Ovary (tissue), 9 donors: Measurements from ENCODE around the gene ALK. TPM values are rescaled to one million over a fixed set of nuclear protein-coding genes. Genes with fewer than 3 reads are reported as not detected.

Source experiments
- DNase-seq, 5 donors: peaks; one replicate each; pipeline ENCODE4 v3.0.0-alpha.2; 2019 to 2020
- H3K27ac ChIP-seq, 2 donors: fragments of 200-600 bp; one replicate each; pipeline versions ENCODE4 v1.5.1 to v1.8.0; 2019 to 2022
- H3K27me3 ChIP-seq: fragments of 200-600 bp; one replicate; pipeline ENCODE4 v1.8.0; 2022
- H3K36me3 ChIP-seq: fragments of 200-600 bp; sonication (generic); one replicate; pipeline ENCODE4 v1.5.1; 2019
- H3K4me1 ChIP-seq: one replicate; pipeline ENCODE4 v1.8.1; 2013; ENCODE audit warnings: mild to moderate bottlenecking, moderate library complexity; ENCODE audit not compliant: insufficient read depth
- H3K4me3 ChIP-seq: fragments of 200-600 bp; sonication (generic); one replicate; pipeline ENCODE4 v1.5.1; 2017
- H3K9me3 ChIP-seq, 2 donors: fragments of 200-600 bp in 1 of 2; sonication (generic) in 1 of 2; one replicate each; pipeline versions ENCODE4 v1.5.1 to v1.8.1; 2013 to 2019; ENCODE audit warnings: mild to moderate bottlenecking in 1 of 2, moderate library complexity in 1 of 2
- CTCF ChIP-seq, 3 donors: fragments of 450-650 bp in 2 of 3; fragments of 200-600 bp in 1 of 3; IDR thresholded peaks; one replicate each; pipeline versions ENCODE4 v1.5.1 to v1.8.0; 2016 to 2022; ENCODE audit warnings: antibody characterized with exemption in 3 of 3, mild to moderate bottlenecking in 1 of 3
- EP300 ChIP-seq: sonication (generic); formaldehyde crosslinking; IDR thresholded peaks from one replicate; pipeline ENCODE4 v1.6.1; 2017; ENCODE audit warnings: antibody characterized with exemption
- POLR2A ChIP-seq: fragments of 450-650 bp; IDR thresholded peaks from one replicate; pipeline ENCODE4 v1.6.1; 2017; ENCODE audit warnings: antibody characterized with exemption, mild to moderate bottlenecking, moderate library complexity
- WGBS, 3 donors: extraction: QIAGEN DNeasy Blood & Tissue Kit in 1 of 3; methylation state at CpG; one replicate each; pipeline versions ENCODE4 v1.1.5 to v1.1.7; 2013 to 2017; 5-methylcytosine and 5-hydroxymethylcytosine counted together
- intact Hi-C, 4 donors: fragments of 100-400 bp; cut with DNase I; formaldehyde crosslinking; loops; one replicate each; pipeline versions ENCODE4 v1.11.0 to v1.15.1; 2022 to 2023
- polyA plus RNA-seq, 2 donors: library from polyadenylated mRNA; stranded (reverse); fragments of 200-250 nt in 1 of 2; fragments of 350-450 nt in 1 of 2; fragmentation: Illumina TruSeq in 1 of 2; extraction: RNeasy Lipid Tissue Mini Kit (QIAGEN cat#74804) in 1 of 2; gene quantifications; one replicate each; pipeline ENCODE4 v1.2.3, GENCODE V29; 2013 to 2014
- total RNA-seq, 7 donors: library from RNA; depleted of rRNA in 2 of 7; stranded (reverse); fragments of >200 nt in 2 of 7; fragmentation: NEBNext Ultra II Directional in 3 of 7; extraction: Animal tissue kit (Norgen Biotek cat#: 25700) in 3 of 7; gene quantifications; one replicate each; pipeline versions ENCODE4 v1.1.0 to v1.2.4, GENCODE V29; 2016 to 2023
- donor health status: DM: no; HTN: no; CAD: no; lungs with moderate emphysema.
- donor health status: DM: no; HTN: no; CAD: no.
- donor health status: Bipolar disorder and iron deficiency.
- donor health status: DM: yes; HTN: yes; CAD: no.
- donor health status: DM: no; HTN: no; CAD: no.
- donor health status: DM: yes; HTN: yes; CAD: no.

The ALK gene
- total and polyA plus RNA-seq, 9 donors = 0.05 to 1.7 (median 0.23) TPM; not detected in 1

GRCh38 chr2:29591600-29591999 lies 329.8 kb downstream of the ALK start:
- H3K9me3 ChIP-seq = no peaks in the 10 kb centered on the region
- H3K36me3 ChIP-seq = no peaks in the 10 kb centered on the region
- no peak overlapping the region for H3K27ac ChIP-seq
- intact Hi-C loops = no loop called here
- H3K4me3 ChIP-seq = no peak overlapping the region
- H3K4me1 ChIP-seq = no peaks in the 10 kb centered on the region
- TF ChIP-seq EP300 (no peak), POLR2A (no peak), CTCF (IDR thresholded peaks at IDR 0.05) (no peak)
- DNase-seq = no peak
- WGBS, 3 donors = 85 to 93% (median 91%) methylated on average over 10 of the region's 10 CpGs
- no peaks in the 10 kb centered on the region for H3K27me3 ChIP-seq

- no peaks in the 10 kb centered on the region for H3K36me3 ChIP-seq
- TF ChIP-seq CTCF (IDR thresholded peaks at IDR 0.05) = no peak
- TF ChIP-seq POLR2A = no peak
- TF ChIP-seq EP300 = no peak
- intact Hi-C loops = no loop called here
Observed at GRCh38 chr2:29590211-29590610, 331.2 kb downstream of the ALK start.

GRCh38 chr2:29589440-29590103 lies 331.8 kb downstream of the ALK start:
- Histone ChIP-seq H3K9me3 (no peaks in the 10 kb centered on the region), H3K27ac (no peak overlapping the region), H3K36me3 (no peaks in the 10 kb centered on the region), H3K27me3 (no peaks in the 10 kb centered on the region), H3K4me3 (no peak overlapping the region), H3K4me1 (no peaks in the 10 kb centered on the region)
- TF ChIP-seq EP300 = no peak
- TF ChIP-seq POLR2A = no peak
- TF ChIP-seq CTCF (IDR thresholded peaks at IDR 0.05) = no peak
- intact Hi-C loops = no loop called here
- DNase-seq = no peak
- WGBS, 3 donors = 89 to 94% (median 91%) methylated on average over 5 of the region's 5 CpGs

More at GRCh38 chr2:29590211-29590610, 331.2 kb downstream of the ALK start:
- DNase-seq = no peak
- Histone ChIP-seq H3K4me3 (no peak overlapping the region), H3K4me1 (no peaks in the 10 kb centered on the region), H3K9me3 (no peaks in the 10 kb centered on the region), H3K27ac (no peak overlapping the region), H3K27me3 (no peaks in the 10 kb centered on the region)
- WGBS, 3 donors = 91 to 94% (median 92%) methylated on average over 7 of the region's 7 CpGs

GRCh38 chr2:29587402-29588190 lies 333.8 kb downstream of the ALK start:
- Histone ChIP-seq H3K4me3 (no peak overlapping the region), H3K9me3 (no peaks in the 10 kb centered on the region), H3K27me3 (no peaks in the 10 kb centered on the region), H3K36me3 (no peaks in the 10 kb centered on the region), H3K4me1 (no peaks in the 10 kb centered on the region), H3K27ac (no peak overlapping the region)
- intact Hi-C loops = no loop called here
- no peak for DNase-seq
- no peak for TF ChIP-seq POLR2A
- TF ChIP-seq EP300 = no peak
- no peak for TF ChIP-seq CTCF (IDR thresholded peaks at IDR 0.05)
- 52 to 65% (median 53%) methylated on average over 5 of the region's 5 CpGs for WGBS, 3 donors
